HCT116 (cell line): ENCODE results near the gene ITK. TPM values are rescaled to one million over a fixed set of nuclear protein-coding genes. Genes with fewer than 3 reads are reported as not detected.
A peak's percentile ranks its signal among the peaks of the same experiment; 100 is the strongest.

Source experiments
- ATAC-seq: fragments of 200-7000 bp; cut with Tn5 transposase; 2 replicates; pipeline ENCODE4 v1.9.1; 2020; ENCODE audit warnings: mild to moderate bottlenecking, moderate library complexity
- BruUV-seq: library from RNA; stranded (reverse); fragments of 400-500 nt; replicated peaks from 2 replicates; lab custom pipeline; 2021; lab: Mats Ljungman, UMichigan
- CTCF ChIA-PET: fragments of 300-600 bp; sonication (Branson Sonifier 250); formaldehyde crosslinking; loops from one replicate; lab custom pipeline; 2021; ENCODE audit warnings: antibody characterized with exemption; lab: Charles Lee
- POLR2A ChIA-PET: fragments of 300-600, 350-600 bp; sonication (Branson Sonifier 250); formaldehyde crosslinking; loops from one replicate; lab custom pipeline; 2021; ENCODE audit warnings: antibody characterized with exemption; lab: Charles Lee
- RAD21 ChIA-PET, 2 experiments: fragments of 300-600 bp; sonication (Branson Sonifier 250); formaldehyde crosslinking; loops; one replicate each; lab custom pipeline; 2023; ENCODE audit warnings: low total read pairs in 2 of 2; ENCODE audit not compliant: uncharacterized antibody in 2 of 2, unreplicated experiment in 2 of 2, low non-redundant PET in 1 of 2; lab: Charles Lee
- DNase-seq: peaks from one replicate; pipeline ENCODE4 v3.0.0-alpha.2; 2010; ENCODE audit warnings: low read depth, low spot score
- H2AFZ ChIP-seq: fragments of 200-600 bp; shearing (Covaris generic), sonication (generic); 2 replicates; pipeline ENCODE4 v1.6.1; 2017; ENCODE audit warnings: low read depth, mixed run types, mixed read lengths, antibody characterized with exemption, low read length; ENCODE audit not compliant: poor library complexity, severe bottlenecking
- H3K27ac ChIP-seq: 2 replicates; pipeline ENCODE4 v1.5.1; 2012; ENCODE audit warnings: low read depth, low read length
- H3K27me3 ChIP-seq: fragments of 200-600 bp; sonication (generic); 2 replicates; pipeline ENCODE4 v1.6.1; 2016; ENCODE audit warnings: mixed run types, low read length, mixed read lengths; ENCODE audit not compliant: insufficient read depth
- H3K36me3 ChIP-seq, 2 experiments: fragments of 200-500 bp in 1 of 2; fragments of 200-600 bp in 1 of 2; sonication (Bioruptor generic) in 1 of 2; sonication (generic) in 1 of 2; 2 replicates each; pipeline versions ENCODE4 v1.5.1 to v1.6.1; 2014 to 2016; ENCODE audit warnings: low read length in 2 of 2, inconsistent platforms in 1 of 2, mixed read lengths in 1 of 2, mixed run types in 1 of 2; ENCODE audit not compliant: insufficient read depth in 2 of 2, control insufficient read depth in 1 of 2
- H3K4me1 ChIP-seq, 2 experiments: fragments of 200-600 bp in 1 of 2; sonication (generic) in 1 of 2; 2 replicates each; pipeline versions ENCODE4 v1.5.1 to v1.6.1; 2012 to 2017; ENCODE audit warnings: low read length in 2 of 2, inconsistent platforms in 1 of 2, mild to moderate bottlenecking in 1 of 2, mixed read lengths in 1 of 2, mixed run types in 1 of 2, moderate library complexity in 1 of 2; ENCODE audit not compliant: insufficient read depth in 2 of 2, control insufficient read depth in 1 of 2
- H3K4me2 ChIP-seq: fragments of 200-600 bp; sonication (generic); 2 replicates; pipeline ENCODE4 v1.6.1; 2017; ENCODE audit warnings: mixed run types, low read length, mixed read lengths
- H3K4me3 ChIP-seq, 2 experiments: fragments of 200-600 bp in 1 of 2; sonication (generic) in 1 of 2; replicated peaks in 1 of 2; 2 replicates each; pipeline ENCODE4 v1.5.1; 2011 to 2016; ENCODE audit warnings: low read length in 2 of 2, control low read depth in 1 of 2, low read depth in 1 of 2, mild to moderate bottlenecking in 1 of 2, mixed read lengths in 1 of 2, mixed run types in 1 of 2
- H3K79me2 ChIP-seq: fragments of 200-600 bp; sonication (generic); 2 replicates; pipeline ENCODE4 v1.6.1; 2017; ENCODE audit warnings: mild to moderate bottlenecking, mixed run types, low read length, moderate library complexity, mixed read lengths; ENCODE audit not compliant: insufficient read depth
- H3K9ac ChIP-seq: fragments of 200-600 bp; sonication (generic); 2 replicates; pipeline ENCODE4 v1.6.1; 2016; ENCODE audit warnings: low read length, mixed read lengths
- H3K9me2 ChIP-seq: fragments of 200-600 bp; sonication (generic), shearing (Covaris generic); 2 replicates; pipeline ENCODE4 v1.6.1; 2017; ENCODE audit warnings: mixed run types, mild to moderate bottlenecking, moderate library complexity; ENCODE audit not compliant: insufficient read depth
- H3K9me3 ChIP-seq, 2 experiments: fragments of 200-500 bp in 1 of 2; fragments of 200-600 bp in 1 of 2; sonication (Bioruptor generic) in 1 of 2; sonication (generic) in 1 of 2; 2 replicates each; pipeline ENCODE4 v1.6.1; 2014 to 2017; ENCODE audit warnings: low read length in 2 of 2, mixed read lengths in 2 of 2, inconsistent platforms in 1 of 2, low read depth in 1 of 2, mild to moderate bottlenecking in 1 of 2, mixed run types in 1 of 2, moderate library complexity in 1 of 2; ENCODE audit not compliant: control insufficient read depth in 1 of 2, insufficient read depth in 1 of 2
- H4K20me1 ChIP-seq: fragments of 200-600 bp; sonication (generic), shearing (Covaris generic); 2 replicates; pipeline ENCODE4 v1.6.1; 2017; ENCODE audit warnings: mixed run types, mild to moderate bottlenecking, moderate library complexity; ENCODE audit not compliant: insufficient read depth
- CBX3 ChIP-seq: IDR thresholded peaks from 2 replicates; pipeline ENCODE4 v1.6.1; 2012; ENCODE audit warnings: low read depth
- CEBPB ChIP-seq: IDR thresholded peaks from 2 replicates; pipeline ENCODE4 v1.6.1; 2012; ENCODE audit warnings: low read depth
- EGR1 ChIP-seq: IDR thresholded peaks from 2 replicates; pipeline ENCODE4 v1.6.1; 2012; ENCODE audit warnings: low read depth
- ELF1 ChIP-seq: IDR thresholded peaks from 2 replicates; pipeline ENCODE4 v1.6.1; 2012; ENCODE audit warnings: low read depth, borderline replicate concordance
- EZH2 ChIP-seq: fragments of 200-600 bp; sonication (generic); IDR thresholded peaks from 2 replicates; pipeline ENCODE4 v1.6.1; 2017; ENCODE audit warnings: antibody characterized with exemption, mixed run types
- POLR2A ChIP-seq: IDR thresholded peaks from 2 replicates; pipeline ENCODE4 v1.7.0; 2011; ENCODE audit warnings: borderline replicate concordance; ENCODE audit not compliant: insufficient read depth, insufficient read length; ENCODE audit errors: extremely low read depth
- POLR2AphosphoS5 ChIP-seq: IDR thresholded peaks from 2 replicates; pipeline ENCODE4 v1.6.1; 2011; ENCODE audit warnings: mild to moderate bottlenecking, low read depth, low read length, moderate library complexity
- RAD21 ChIP-seq: IDR thresholded peaks from 2 replicates; pipeline ENCODE4 v1.6.1; 2012; ENCODE audit warnings: low read depth, mild to moderate bottlenecking
- REST ChIP-seq: IDR thresholded peaks from 2 replicates; pipeline ENCODE4 v1.6.1; 2012; ENCODE audit warnings: low read depth
- SP1 ChIP-seq: IDR thresholded peaks from 2 replicates; pipeline ENCODE4 v1.6.1; 2012; ENCODE audit warnings: low read depth
- TCF7L2 ChIP-seq: IDR thresholded peaks from 2 replicates; pipeline ENCODE4 v1.7.0; 2011; ENCODE audit warnings: borderline replicate concordance, inconsistent platforms; ENCODE audit not compliant: insufficient read depth, insufficient read length; ENCODE audit errors: extremely low read depth
- YY1 ChIP-seq: IDR thresholded peaks from 2 replicates; pipeline ENCODE4 v1.6.1; 2011; ENCODE audit warnings: low read length, low read depth, moderate library complexity, mild to moderate bottlenecking; ENCODE audit not compliant: insufficient replicate concordance; ENCODE audit errors: extremely low read depth
- intact Hi-C: fragments of 100-400 bp; cut with micrococcal nuclease; formaldehyde crosslinking; loops from 2 replicates; pipeline ENCODE4 v1.10.0; 2022
- total RNA-seq: library from RNA; stranded (reverse); gene quantifications from one replicate; pipeline ENCODE4 v1.2.1, GENCODE V29; 2021; ENCODE audit not compliant: unreplicated experiment
- TF ChIP-seq, protein P1 (sequence below): IDR thresholded peaks from 2 replicates; pipeline ENCODE4 v1.6.1; 2012
- TF ChIP-seq, protein P2 (sequence below), 3 experiments: fragments of 200-600 bp in 1 of 3; sonication (generic) in 1 of 3; IDR thresholded peaks in 2 of 3; conservative IDR thresholded peaks in 1 of 3; 2 replicates each; pipeline ENCODE4 v1.5.1; 2012 to 2017; ENCODE audit warnings: low read depth in 2 of 3, low read length in 2 of 3, antibody characterized with exemption in 1 of 3, borderline replicate concordance in 1 of 3, control low read depth in 1 of 3, mild to moderate bottlenecking in 1 of 3, mixed read lengths in 1 of 3, mixed run types in 1 of 3, moderate library complexity in 1 of 3; ENCODE audit not compliant: insufficient read depth in 1 of 3

The ITK gene
- total RNA-seq, 1 experiment from 2014 or later = 0.37 TPM

DNA sequence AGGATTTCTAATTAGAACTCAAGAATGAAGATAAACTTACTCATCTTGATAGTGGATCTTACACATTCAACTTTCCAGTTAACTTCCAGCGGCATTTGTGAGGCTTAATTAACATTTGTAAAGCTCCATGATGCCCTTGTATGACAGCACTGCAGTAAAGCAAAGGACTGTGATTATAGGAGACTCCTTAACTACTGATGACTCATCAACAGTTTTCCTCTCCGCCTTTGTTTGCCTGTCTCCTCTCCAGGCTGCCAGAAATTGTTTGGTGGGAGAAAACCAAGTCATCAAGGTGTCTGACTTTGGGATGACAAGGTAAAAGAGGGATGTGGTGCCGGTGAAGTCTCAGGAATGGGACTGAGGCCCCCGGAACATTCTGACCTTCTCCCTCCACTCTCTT lies 64.8 kb downstream of the ITK start:
- ATAC-seq = peak; percentile 67
- H3K9me3 ChIP-seq = no peaks in the 10 kb centered on the region
- CTCF ChIA-PET = no interaction called here
- H3K27me3 ChIP-seq = no peaks in the 10 kb centered on the region
- no peak for TF ChIP-seq CBX3
- no peak for TF ChIP-seq RAD21
- TF ChIP-seq, all 23 proteins: peak for 0
- Histone ChIP-seq H3K27ac (no peak overlapping the region), H3K4me1 (peaks cover 2 to 8% of the 10 kb centered on the region in 2 experiments; a peak in 3 of 4 replicates), H4K20me1 (no peaks in the 10 kb centered on the region), H3K4me3 (no peak overlapping the region), H3K79me2 (no peaks in the 10 kb centered on the region), H3K4me2 (peak overlapping the region; percentile 26; the same call in 1 of the 2 replicates), H3K36me3 (no peaks in the 10 kb centered on the region), H2AFZ (no peak overlapping the region), H3K9ac (no peak overlapping the region), H3K9me2 (no peaks in the 10 kb centered on the region)
- POLR2A ChIA-PET = no interaction called here
- BruUV-seq = no TSS peak
- no peak for DNase-seq
- RAD21 ChIA-PET = no interaction called here
- intact Hi-C loops = no loop called here

DNA sequence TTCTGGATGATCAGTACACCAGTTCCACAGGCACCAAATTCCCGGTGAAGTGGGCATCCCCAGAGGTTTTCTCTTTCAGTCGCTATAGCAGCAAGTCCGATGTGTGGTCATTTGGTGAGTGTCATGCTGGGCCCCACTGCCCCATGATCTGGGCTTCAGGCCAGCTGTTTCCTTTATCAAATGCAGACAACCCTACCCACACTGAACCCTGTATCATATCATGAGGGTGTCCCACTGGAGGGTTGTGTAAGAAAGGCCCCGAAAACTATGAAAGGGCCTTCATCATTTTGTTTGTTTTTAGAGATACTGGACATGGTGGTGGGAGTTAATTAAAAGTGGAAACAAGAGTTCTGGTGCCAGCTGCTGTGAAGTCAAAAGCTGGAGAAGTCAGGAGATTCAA lies 65.2 kb downstream of the ITK start:
- ChIA-PET CTCF (no interaction called here), RAD21 (no interaction called here), POLR2A (no interaction called here)
- Histone ChIP-seq H3K9me2 (no peaks in the 10 kb centered on the region), H4K20me1 (no peaks in the 10 kb centered on the region), H3K4me3 (no peak overlapping the region), H3K4me1 (peaks cover 2 to 8% of the 10 kb centered on the region in 2 experiments; a peak in 3 of 4 replicates), H3K27me3 (no peaks in the 10 kb centered on the region), H3K79me2 (no peaks in the 10 kb centered on the region), H3K9me3 (no peaks in the 10 kb centered on the region), H3K9ac (no peak overlapping the region), H3K4me2 (0 out of 2 replicates have a peak overlapping the region, but pooled peaks have one; percentile 26), H2AFZ (no peak overlapping the region), H3K36me3 (no peaks in the 10 kb centered on the region), H3K27ac (no peak overlapping the region)
- no peak for DNase-seq
- 0 out of 2 replicates have a peak, but pooled peaks have one; percentile 22 for ATAC-seq
- intact Hi-C loops = no loop called here
- BruUV-seq = no TSS peak
- TF ChIP-seq ELF1 = no peak
- TF ChIP-seq POLR2AphosphoS5 = no peak
- no peak for TF ChIP-seq CEBPB
- no peak for TF ChIP-seq YY1
- TF ChIP-seq TCF7L2 = no peak
- TF ChIP-seq EZH2 = no peak
- no peak for TF ChIP-seq REST
- TF ChIP-seq, protein P1, sequence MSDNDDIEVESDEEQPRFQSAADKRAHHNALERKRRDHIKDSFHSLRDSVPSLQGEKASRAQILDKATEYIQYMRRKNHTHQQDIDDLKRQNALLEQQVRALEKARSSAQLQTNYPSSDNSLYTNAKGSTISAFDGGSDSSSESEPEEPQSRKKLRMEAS = no peak
- TF ChIP-seq, protein P2, sequence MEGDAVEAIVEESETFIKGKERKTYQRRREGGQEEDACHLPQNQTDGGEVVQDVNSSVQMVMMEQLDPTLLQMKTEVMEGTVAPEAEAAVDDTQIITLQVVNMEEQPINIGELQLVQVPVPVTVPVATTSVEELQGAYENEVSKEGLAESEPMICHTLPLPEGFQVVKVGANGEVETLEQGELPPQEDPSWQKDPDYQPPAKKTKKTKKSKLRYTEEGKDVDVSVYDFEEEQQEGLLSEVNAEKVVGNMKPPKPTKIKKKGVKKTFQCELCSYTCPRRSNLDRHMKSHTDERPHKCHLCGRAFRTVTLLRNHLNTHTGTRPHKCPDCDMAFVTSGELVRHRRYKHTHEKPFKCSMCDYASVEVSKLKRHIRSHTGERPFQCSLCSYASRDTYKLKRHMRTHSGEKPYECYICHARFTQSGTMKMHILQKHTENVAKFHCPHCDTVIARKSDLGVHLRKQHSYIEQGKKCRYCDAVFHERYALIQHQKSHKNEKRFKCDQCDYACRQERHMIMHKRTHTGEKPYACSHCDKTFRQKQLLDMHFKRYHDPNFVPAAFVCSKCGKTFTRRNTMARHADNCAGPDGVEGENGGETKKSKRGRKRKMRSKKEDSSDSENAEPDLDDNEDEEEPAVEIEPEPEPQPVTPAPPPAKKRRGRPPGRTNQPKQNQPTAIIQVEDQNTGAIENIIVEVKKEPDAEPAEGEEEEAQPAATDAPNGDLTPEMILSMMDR (IDR thresholded peaks at IDR 0.05 in 2 of 3, conservative IDR thresholded peaks at IDR 0.05 in 1 of 3; ENCODE audit: borderline replicate concordance in 1 of 3, insufficient read depth in 1 of 3, low read depth in 2 of 3, low read length in 2 of 3) = no peak
- TF ChIP-seq SP1 = no peak
- TF ChIP-seq EGR1 = no peak
- TF ChIP-seq POLR2A = no peak
